ENCODE results near the gene LNPK.

DNA sequence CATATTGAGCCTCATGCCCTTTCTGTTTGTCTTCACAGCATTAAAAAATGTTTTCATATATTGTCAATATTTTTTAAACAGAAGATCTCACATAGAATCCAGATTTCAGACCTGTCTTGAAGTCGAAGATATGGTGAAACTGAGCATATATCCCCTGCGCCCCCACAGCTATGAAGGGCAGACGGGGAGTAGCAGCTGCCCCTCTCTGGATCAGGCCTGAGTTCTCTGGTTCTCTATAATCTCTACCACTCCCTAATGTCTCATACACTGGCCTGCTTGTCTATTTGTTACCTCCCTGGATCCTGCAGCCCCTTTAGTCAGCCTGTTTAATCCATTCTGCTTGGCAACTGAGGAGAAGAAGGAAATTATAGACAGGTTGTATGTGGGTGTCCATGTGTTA lies 122.4 kb downstream of the LNPK start:
- TF ChIP-seq, protein P1, sequence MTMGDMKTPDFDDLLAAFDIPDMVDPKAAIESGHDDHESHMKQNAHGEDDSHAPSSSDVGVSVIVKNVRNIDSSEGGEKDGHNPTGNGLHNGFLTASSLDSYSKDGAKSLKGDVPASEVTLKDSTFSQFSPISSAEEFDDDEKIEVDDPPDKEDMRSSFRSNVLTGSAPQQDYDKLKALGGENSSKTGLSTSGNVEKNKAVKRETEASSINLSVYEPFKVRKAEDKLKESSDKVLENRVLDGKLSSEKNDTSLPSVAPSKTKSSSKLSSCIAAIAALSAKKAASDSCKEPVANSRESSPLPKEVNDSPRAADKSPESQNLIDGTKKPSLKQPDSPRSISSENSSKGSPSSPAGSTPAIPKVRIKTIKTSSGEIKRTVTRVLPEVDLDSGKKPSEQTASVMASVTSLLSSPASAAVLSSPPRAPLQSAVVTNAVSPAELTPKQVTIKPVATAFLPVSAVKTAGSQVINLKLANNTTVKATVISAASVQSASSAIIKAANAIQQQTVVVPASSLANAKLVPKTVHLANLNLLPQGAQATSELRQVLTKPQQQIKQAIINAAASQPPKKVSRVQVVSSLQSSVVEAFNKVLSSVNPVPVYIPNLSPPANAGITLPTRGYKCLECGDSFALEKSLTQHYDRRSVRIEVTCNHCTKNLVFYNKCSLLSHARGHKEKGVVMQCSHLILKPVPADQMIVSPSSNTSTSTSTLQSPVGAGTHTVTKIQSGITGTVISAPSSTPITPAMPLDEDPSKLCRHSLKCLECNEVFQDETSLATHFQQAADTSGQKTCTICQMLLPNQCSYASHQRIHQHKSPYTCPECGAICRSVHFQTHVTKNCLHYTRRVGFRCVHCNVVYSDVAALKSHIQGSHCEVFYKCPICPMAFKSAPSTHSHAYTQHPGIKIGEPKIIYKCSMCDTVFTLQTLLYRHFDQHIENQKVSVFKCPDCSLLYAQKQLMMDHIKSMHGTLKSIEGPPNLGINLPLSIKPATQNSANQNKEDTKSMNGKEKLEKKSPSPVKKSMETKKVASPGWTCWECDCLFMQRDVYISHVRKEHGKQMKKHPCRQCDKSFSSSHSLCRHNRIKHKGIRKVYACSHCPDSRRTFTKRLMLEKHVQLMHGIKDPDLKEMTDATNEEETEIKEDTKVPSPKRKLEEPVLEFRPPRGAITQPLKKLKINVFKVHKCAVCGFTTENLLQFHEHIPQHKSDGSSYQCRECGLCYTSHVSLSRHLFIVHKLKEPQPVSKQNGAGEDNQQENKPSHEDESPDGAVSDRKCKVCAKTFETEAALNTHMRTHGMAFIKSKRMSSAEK (CRISPR knock-in tag; IDR thresholded peaks at IDR 0.05; ENCODE audit: borderline replicate concordance), result no peak
- TF ChIP-seq, protein P2, sequence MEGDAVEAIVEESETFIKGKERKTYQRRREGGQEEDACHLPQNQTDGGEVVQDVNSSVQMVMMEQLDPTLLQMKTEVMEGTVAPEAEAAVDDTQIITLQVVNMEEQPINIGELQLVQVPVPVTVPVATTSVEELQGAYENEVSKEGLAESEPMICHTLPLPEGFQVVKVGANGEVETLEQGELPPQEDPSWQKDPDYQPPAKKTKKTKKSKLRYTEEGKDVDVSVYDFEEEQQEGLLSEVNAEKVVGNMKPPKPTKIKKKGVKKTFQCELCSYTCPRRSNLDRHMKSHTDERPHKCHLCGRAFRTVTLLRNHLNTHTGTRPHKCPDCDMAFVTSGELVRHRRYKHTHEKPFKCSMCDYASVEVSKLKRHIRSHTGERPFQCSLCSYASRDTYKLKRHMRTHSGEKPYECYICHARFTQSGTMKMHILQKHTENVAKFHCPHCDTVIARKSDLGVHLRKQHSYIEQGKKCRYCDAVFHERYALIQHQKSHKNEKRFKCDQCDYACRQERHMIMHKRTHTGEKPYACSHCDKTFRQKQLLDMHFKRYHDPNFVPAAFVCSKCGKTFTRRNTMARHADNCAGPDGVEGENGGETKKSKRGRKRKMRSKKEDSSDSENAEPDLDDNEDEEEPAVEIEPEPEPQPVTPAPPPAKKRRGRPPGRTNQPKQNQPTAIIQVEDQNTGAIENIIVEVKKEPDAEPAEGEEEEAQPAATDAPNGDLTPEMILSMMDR (IDR thresholded peaks at IDR 0.05), result no peak
- TF ChIP-seq, protein P3, sequence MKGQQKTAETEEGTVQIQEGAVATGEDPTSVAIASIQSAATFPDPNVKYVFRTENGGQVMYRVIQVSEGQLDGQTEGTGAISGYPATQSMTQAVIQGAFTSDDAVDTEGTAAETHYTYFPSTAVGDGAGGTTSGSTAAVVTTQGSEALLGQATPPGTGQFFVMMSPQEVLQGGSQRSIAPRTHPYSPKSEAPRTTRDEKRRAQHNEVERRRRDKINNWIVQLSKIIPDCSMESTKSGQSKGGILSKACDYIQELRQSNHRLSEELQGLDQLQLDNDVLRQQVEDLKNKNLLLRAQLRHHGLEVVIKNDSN (CRISPR knock-in tag; IDR thresholded peaks at IDR 0.05), result no peak
- no peak for TF ChIP-seq ZNF423 (CRISPR knock-in tag; IDR thresholded peaks at IDR 0.05)
- no peak for TF ChIP-seq NR2C2 (CRISPR knock-in tag; IDR thresholded peaks at IDR 0.05)
- TF ChIP-seq, protein P4, sequence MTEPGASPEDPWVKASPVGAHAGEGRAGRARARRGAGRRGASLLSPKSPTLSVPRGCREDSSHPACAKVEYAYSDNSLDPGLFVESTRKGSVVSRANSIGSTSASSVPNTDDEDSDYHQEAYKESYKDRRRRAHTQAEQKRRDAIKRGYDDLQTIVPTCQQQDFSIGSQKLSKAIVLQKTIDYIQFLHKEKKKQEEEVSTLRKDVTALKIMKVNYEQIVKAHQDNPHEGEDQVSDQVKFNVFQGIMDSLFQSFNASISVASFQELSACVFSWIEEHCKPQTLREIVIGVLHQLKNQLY (CRISPR knock-in tag; IDR thresholded peaks at IDR 0.05), result no peak
- TF ChIP-seq ZSCAN18 (CRISPR knock-in tag; IDR thresholded peaks at IDR 0.05), result no peak
- no peak for TF ChIP-seq ZNF138 (CRISPR knock-in tag; conservative IDR thresholded peaks at IDR 0.05)
- TF ChIP-seq, protein P5, sequence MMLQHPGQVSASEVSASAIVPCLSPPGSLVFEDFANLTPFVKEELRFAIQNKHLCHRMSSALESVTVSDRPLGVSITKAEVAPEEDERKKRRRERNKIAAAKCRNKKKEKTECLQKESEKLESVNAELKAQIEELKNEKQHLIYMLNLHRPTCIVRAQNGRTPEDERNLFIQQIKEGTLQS (CRISPR knock-in tag; conservative IDR thresholded peaks at IDR 0.05), result no peak
- TF ChIP-seq SMAD3 (CRISPR knock-in tag; IDR thresholded peaks at IDR 0.05; ENCODE audit: borderline replicate concordance), result no peak
- TF ChIP-seq, protein P6, sequence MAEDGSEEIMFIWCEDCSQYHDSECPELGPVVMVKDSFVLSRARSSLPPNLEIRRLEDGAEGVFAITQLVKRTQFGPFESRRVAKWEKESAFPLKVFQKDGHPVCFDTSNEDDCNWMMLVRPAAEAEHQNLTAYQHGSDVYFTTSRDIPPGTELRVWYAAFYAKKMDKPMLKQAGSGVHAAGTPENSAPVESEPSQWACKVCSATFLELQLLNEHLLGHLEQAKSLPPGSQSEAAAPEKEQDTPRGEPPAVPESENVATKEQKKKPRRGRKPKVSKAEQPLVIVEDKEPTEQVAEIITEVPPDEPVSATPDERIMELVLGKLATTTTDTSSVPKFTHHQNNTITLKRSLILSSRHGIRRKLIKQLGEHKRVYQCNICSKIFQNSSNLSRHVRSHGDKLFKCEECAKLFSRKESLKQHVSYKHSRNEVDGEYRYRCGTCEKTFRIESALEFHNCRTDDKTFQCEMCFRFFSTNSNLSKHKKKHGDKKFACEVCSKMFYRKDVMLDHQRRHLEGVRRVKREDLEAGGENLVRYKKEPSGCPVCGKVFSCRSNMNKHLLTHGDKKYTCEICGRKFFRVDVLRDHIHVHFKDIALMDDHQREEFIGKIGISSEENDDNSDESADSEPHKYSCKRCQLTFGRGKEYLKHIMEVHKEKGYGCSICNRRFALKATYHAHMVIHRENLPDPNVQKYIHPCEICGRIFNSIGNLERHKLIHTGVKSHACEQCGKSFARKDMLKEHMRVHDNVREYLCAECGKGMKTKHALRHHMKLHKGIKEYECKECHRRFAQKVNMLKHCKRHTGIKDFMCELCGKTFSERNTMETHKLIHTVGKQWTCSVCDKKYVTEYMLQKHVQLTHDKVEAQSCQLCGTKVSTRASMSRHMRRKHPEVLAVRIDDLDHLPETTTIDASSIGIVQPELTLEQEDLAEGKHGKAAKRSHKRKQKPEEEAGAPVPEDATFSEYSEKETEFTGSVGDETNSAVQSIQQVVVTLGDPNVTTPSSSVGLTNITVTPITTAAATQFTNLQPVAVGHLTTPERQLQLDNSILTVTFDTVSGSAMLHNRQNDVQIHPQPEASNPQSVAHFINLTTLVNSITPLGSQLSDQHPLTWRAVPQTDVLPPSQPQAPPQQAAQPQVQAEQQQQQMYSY (CRISPR knock-in tag; IDR thresholded peaks at IDR 0.05), result no peak

Data from WTC11 (cell line).